ENCODE data around the gene SV2C. TPM values are rescaled to one million over a fixed set of nuclear protein-coding genes. Genes with fewer than 3 reads are reported as not detected.

The SV2C gene
- total and polyA plus RNA-seq, 10 of the 15 experiments (the other 5 are each of a cell fraction or from before 2014, with no cell fraction given), result under 0.01 to 1.1 (median 0.63) TPM

DNA sequence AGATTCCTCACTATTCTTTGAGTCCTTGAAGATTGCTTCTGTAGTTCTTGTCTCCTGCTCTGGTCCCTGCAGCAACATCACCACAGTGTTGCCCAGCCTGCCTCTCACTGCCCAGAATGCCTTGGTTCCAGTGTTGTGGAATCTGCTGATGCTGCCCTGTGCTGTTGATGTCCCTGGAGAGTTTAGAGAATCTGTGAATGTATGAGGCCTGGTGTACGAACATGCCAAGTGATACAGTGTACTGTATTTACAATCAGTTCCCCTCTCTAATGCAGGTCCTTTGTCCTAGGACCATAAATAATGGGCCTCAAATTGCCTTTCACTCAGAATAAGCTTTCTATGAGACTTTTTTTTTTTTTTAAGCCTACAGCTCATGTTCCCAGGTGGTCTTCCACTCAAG, 8.2 kb downstream of the SV2C start (continued):
- TF ChIP-seq ZNF217 (IDR thresholded peaks at IDR 0.05) (no peak), TARDBP (IDR thresholded peaks at IDR 0.05; ENCODE audit: borderline replicate concordance) (no peak), HDAC2 (IDR thresholded peaks at IDR 0.05) (no peak)
- TF ChIP-seq, protein P1, sequence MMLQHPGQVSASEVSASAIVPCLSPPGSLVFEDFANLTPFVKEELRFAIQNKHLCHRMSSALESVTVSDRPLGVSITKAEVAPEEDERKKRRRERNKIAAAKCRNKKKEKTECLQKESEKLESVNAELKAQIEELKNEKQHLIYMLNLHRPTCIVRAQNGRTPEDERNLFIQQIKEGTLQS (IDR thresholded peaks at IDR 0.05; ENCODE audit: borderline replicate concordance, extremely low read depth, low read depth, low read length), result no peak

DNA sequence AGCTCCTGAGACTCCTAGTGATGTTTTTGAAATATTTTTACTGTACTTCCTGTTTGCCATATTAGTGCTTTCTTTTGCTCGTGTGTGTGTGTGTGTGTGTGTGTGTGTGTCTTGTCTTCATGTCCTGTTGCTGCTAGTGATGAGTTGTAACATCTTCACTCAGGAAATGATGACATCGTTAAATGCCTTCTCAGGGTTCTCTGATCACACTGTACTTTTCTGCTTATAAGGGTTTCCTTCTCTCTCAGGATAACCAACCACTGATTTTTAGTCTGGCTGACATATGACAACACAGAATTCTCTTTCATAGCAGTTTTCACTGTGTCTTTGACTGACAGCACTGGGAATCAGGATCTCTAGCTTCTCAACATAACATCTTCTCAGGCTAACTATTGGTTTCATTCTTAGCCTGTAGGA, 16.1 kb downstream of the SV2C start:
- H2AFZ ChIP-seq (ENCODE audit: control insufficient read depth, low read depth, low read length), result peak overlapping the region; percentile 63
- ATAC-seq, result peak; percentile 93
- no peaks in the 10 kb centered on the region for H4K20me1 ChIP-seq (ENCODE audit: control insufficient read depth, insufficient read depth)
- 0% methylated on average over 2 of the region's 2 CpGs for WGBS (ENCODE audit: insufficient coverage, insufficient replicate concordance, low lambda C conversion rate, missing lambda C conversion rate)
- H3K9ac ChIP-seq (ENCODE audit: control insufficient read depth, insufficient read depth, low read length), result no peak overlapping the region
- H3K79me2 ChIP-seq (ENCODE audit: control insufficient read depth, insufficient read depth, low read length), result no peaks in the 10 kb centered on the region
- peak; percentile 43 for DNase-seq (ENCODE audit: low read depth, low spot score)
- intact Hi-C loops (cut with micrococcal nuclease; ENCODE audit: unreplicated experiment), result loop anchor here (5.0 kb wide), 1 partner anchor 78 kb away; no protein-coding TSS in a partner anchor
- no peaks in the 10 kb centered on the region for H3K36me3 ChIP-seq (ENCODE audit: control insufficient read depth in 2 of 2, insufficient read depth in 2 of 2, low read length in 1 of 2)
- in situ Hi-C loops (cut with MboI), result no loop called here
- SMC1A ChIA-PET (ENCODE audit: uncharacterized antibody, unreplicated experiment), result interaction anchor here (1.0 to 1.8 kb wide), 3 partner anchors 10 to 54 kb away, joined by 3 to 8 read pairs (median 3); no protein-coding TSS in a partner anchor
- CTCF ChIA-PET, result no interaction called here
- POLR2A ChIA-PET, result no interaction called here
- H3K4me1 ChIP-seq (ENCODE audit: control insufficient read depth, insufficient read depth, low read length), result peaks cover 6% of the 10 kb centered on the region; the same call in 1 of the 2 replicates
- H3K27ac ChIP-seq (ENCODE audit: control insufficient read depth, insufficient read depth), result peak overlapping the region; percentile 51
- H3K4me3 ChIP-seq, result 0 out of 2 replicates have a peak overlapping the region, but pooled peaks have one; percentile 7
- peak overlapping the region; percentile 50; the same call in 1 of the 2 replicates for H3K4me2 ChIP-seq (ENCODE audit: control insufficient read depth, insufficient read depth)
- FAIRE-seq, result peak; percentile 65
- RAD21 ChIA-PET (ENCODE audit: unreplicated experiment), result no interaction called here
- BruUV-seq (replicated peaks), result no TSS peak
- no peaks in the 10 kb centered on the region for H3K27me3 ChIP-seq (replicated peaks in 1 of 2; ENCODE audit: control insufficient read depth in 2 of 2, insufficient read depth in 2 of 2, low read length in 1 of 2)
- no peaks in the 10 kb centered on the region for H3K9me3 ChIP-seq (replicated peaks; ENCODE audit: control insufficient read depth, insufficient read depth, low read length)
- TF ChIP-seq FOXK2 (IDR thresholded peaks at IDR 0.05) (no peak), ZNF622 (IDR thresholded peaks at IDR 0.05) (no peak), CHD4 (IDR thresholded peaks at IDR 0.05) (no peak), MTA2 (IDR thresholded peaks at IDR 0.05; ENCODE audit: low read depth) (no peak), TCF7 (IDR thresholded peaks at IDR 0.05; ENCODE audit: borderline replicate concordance) (peak; percentile 65; the same call in 1 of the 2 replicates), GABPA (IDR thresholded peaks at IDR 0.05; ENCODE audit: low read depth) (peak; percentile 76), RBBP5 (conservative IDR thresholded peaks at IDR 0.05) (no peak), NFIC (IDR thresholded peaks at IDR 0.05; ENCODE audit: low read depth, low read length) (peak; percentile 75), ETV6 (conservative IDR thresholded peaks at IDR 0.05 in 1 of 2, IDR thresholded peaks at IDR 0.05 in 1 of 2; ENCODE audit: borderline replicate concordance in 1 of 2, low read depth in 1 of 2) (peak in 1 of 2 experiments; percentile 84; a peak in 2 of 4 replicates), PAX8 (IDR thresholded peaks at IDR 0.05) (no peak), IRF4 (IDR thresholded peaks at IDR 0.05; ENCODE audit: low read depth, low read length) (peak; percentile 66), EED (IDR thresholded peaks at IDR 0.05; ENCODE audit: low read depth) (0 out of 2 replicates have a peak, but pooled peaks have one; percentile 53), JUNB (IDR thresholded peaks at IDR 0.05) (peak; percentile 56), SMARCA5 (IDR thresholded peaks at IDR 0.05) (no peak), IKZF2 (IDR thresholded peaks at IDR 0.05) (peak in 1 of 2 experiments; percentile 25; a peak in 1 of 4 replicates)
- TF ChIP-seq, protein P2, sequence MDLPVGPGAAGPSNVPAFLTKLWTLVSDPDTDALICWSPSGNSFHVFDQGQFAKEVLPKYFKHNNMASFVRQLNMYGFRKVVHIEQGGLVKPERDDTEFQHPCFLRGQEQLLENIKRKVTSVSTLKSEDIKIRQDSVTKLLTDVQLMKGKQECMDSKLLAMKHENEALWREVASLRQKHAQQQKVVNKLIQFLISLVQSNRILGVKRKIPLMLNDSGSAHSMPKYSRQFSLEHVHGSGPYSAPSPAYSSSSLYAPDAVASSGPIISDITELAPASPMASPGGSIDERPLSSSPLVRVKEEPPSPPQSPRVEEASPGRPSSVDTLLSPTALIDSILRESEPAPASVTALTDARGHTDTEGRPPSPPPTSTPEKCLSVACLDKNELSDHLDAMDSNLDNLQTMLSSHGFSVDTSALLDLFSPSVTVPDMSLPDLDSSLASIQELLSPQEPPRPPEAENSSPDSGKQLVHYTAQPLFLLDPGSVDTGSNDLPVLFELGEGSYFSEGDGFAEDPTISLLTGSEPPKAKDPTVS (IDR thresholded peaks at IDR 0.05; ENCODE audit: low read depth, low read length), result no peak
- TF ChIP-seq, protein P3, sequence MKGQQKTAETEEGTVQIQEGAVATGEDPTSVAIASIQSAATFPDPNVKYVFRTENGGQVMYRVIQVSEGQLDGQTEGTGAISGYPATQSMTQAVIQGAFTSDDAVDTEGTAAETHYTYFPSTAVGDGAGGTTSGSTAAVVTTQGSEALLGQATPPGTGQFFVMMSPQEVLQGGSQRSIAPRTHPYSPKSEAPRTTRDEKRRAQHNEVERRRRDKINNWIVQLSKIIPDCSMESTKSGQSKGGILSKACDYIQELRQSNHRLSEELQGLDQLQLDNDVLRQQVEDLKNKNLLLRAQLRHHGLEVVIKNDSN (IDR thresholded peaks at IDR 0.05; ENCODE audit: borderline replicate concordance, extremely low read length, insufficient read depth, low read depth, low read length), result no peak
- TF ChIP-seq, protein P4, sequence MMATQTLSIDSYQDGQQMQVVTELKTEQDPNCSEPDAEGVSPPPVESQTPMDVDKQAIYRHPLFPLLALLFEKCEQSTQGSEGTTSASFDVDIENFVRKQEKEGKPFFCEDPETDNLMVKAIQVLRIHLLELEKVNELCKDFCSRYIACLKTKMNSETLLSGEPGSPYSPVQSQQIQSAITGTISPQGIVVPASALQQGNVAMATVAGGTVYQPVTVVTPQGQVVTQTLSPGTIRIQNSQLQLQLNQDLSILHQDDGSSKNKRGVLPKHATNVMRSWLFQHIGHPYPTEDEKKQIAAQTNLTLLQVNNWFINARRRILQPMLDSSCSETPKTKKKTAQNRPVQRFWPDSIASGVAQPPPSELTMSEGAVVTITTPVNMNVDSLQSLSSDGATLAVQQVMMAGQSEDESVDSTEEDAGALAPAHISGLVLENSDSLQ (IDR thresholded peaks at IDR 0.05), result peak; percentile 86
